Keratinocyte (primary cell): ENCODE data around the gene TBX21. TPM values are rescaled to one million over a fixed set of nuclear protein-coding genes. Genes with fewer than 3 reads are reported as not detected.

Experiments
- DNase-seq: peaks from one replicate; pipeline ENCODE4 v3.0.0-alpha.2; 2011; ENCODE audit warnings: low read depth, missing footprints, low spot score
- FAIRE-seq: peaks from 2 replicates; lab custom pipeline; 2011; peaks lifted over from hg19 to GRCh38; lab: Jason Lieb, UNC
- H2AFZ ChIP-seq: 2 replicates; pipeline ENCODE4 v1.6.0; 2012; ENCODE audit warnings: low read length, control low read depth, inconsistent platforms; ENCODE audit not compliant: control insufficient read depth
- H3K27ac ChIP-seq: 2 replicates; pipeline ENCODE4 v1.5.1; 2011; ENCODE audit warnings: low read length; ENCODE audit not compliant: control insufficient read depth, insufficient read depth
- H3K27me3 ChIP-seq: 3 replicates; pipeline ENCODE4 v1.6.0; 2011; ENCODE audit warnings: low read length; ENCODE audit not compliant: control insufficient read depth, insufficient read depth; ENCODE audit errors: extremely low read depth
- H3K36me3 ChIP-seq, 2 experiments: 2 replicates in 1 of 2; 3 replicates in 1 of 2; pipeline ENCODE4 v1.5.1; 2011; ENCODE audit warnings: low read length in 2 of 2, mild to moderate bottlenecking in 1 of 2; ENCODE audit not compliant: control insufficient read depth in 2 of 2, insufficient read depth in 2 of 2; ENCODE audit errors: extremely low read depth in 1 of 2
- H3K4me1 ChIP-seq: 3 replicates; pipeline ENCODE4 v1.5.1; 2011; ENCODE audit warnings: low read length; ENCODE audit not compliant: control insufficient read depth, insufficient read depth; ENCODE audit errors: extremely low read depth
- H3K4me2 ChIP-seq: 3 replicates; pipeline ENCODE4 v1.6.0; 2011; ENCODE audit warnings: low read depth, low read length; ENCODE audit not compliant: control insufficient read depth, insufficient read depth; ENCODE audit errors: extremely low read depth
- H3K4me3 ChIP-seq, 3 experiments: fragments of 200-600 bp in 1 of 3; sonication (generic) in 1 of 3; 2 replicates in 2 of 3; 3 replicates in 1 of 3; pipeline ENCODE4 v1.5.1; 2011 to 2016; ENCODE audit warnings: low read length in 3 of 3, mild to moderate bottlenecking in 3 of 3, control low read depth in 2 of 3, inconsistent platforms in 1 of 3, low read depth in 1 of 3, mixed read lengths in 1 of 3, mixed run types in 1 of 3, moderate library complexity in 1 of 3; ENCODE audit not compliant: control insufficient read depth in 2 of 3, insufficient read depth in 2 of 3; ENCODE audit errors: extremely low read depth in 1 of 3
- H3K79me2 ChIP-seq: 2 replicates; pipeline ENCODE4 v1.6.0; 2012; ENCODE audit warnings: low read length; ENCODE audit not compliant: control insufficient read depth, insufficient read depth
- H3K9ac ChIP-seq: 3 replicates; pipeline ENCODE4 v1.6.0; 2011; ENCODE audit warnings: low read length; ENCODE audit not compliant: control insufficient read depth, insufficient read depth; ENCODE audit errors: extremely low read depth
- H3K9me1 ChIP-seq: 3 replicates; pipeline ENCODE4 v1.6.0; 2011; ENCODE audit warnings: low read length; ENCODE audit not compliant: control insufficient read depth, insufficient read depth; ENCODE audit errors: extremely low read depth
- H3K9me3 ChIP-seq: 2 replicates; pipeline ENCODE4 v1.5.1; 2012; ENCODE audit warnings: low read depth, low read length; ENCODE audit not compliant: control insufficient read depth
- H4K20me1 ChIP-seq: 3 replicates; pipeline ENCODE4 v1.6.0; 2011; ENCODE audit warnings: low read length; ENCODE audit not compliant: control insufficient read depth, insufficient read depth; ENCODE audit errors: extremely low read depth
- EZH2 ChIP-seq: IDR thresholded peaks from one replicate; pipeline ENCODE4 v1.6.1; 2012; ENCODE audit warnings: inconsistent platforms, mild to moderate bottlenecking, low read length, moderate library complexity
- dilution Hi-C: fragments of 300-500 bp; cut with MboI; formaldehyde crosslinking; loops from one replicate; pipeline ENCODE4 v1.7.0; 2020; ENCODE audit warnings: low sequenced_read_pairs; ENCODE audit not compliant: extremely low pct_ligation_motif_present
- polyA plus RNA-seq, 5 experiments: library from polyadenylated mRNA; depleted of rRNA in 3 of 5; stranded (reverse) in 3 of 5; stranded (forward) in 1 of 5; unstranded in 1 of 5; fragments of >200 nt; gene quantifications; 1 replicate in 1 of 5; 2 replicates in 3 of 5; 3 replicates in 1 of 5; pipeline versions ENCODE4 v1.2.1 to v1.2.3, GENCODE V29; 2011 to 2012; ENCODE audit warnings: missing spikeins in 2 of 5, low read depth in 1 of 5, low replicate concordance in 1 of 5
- TF ChIP-seq, protein P1 (sequence below), 3 experiments: IDR thresholded peaks in 1 of 3; conservative IDR thresholded peaks in 1 of 3; optimal IDR thresholded peaks in 1 of 3; 2 replicates in 2 of 3; 3 replicates in 1 of 3; pipeline versions ENCODE3 to v1.5.1; 2011; ENCODE audit warnings: low read length in 3 of 3, mild to moderate bottlenecking in 3 of 3, moderate library complexity in 2 of 3, control low read depth in 1 of 3, inconsistent platforms in 1 of 3; ENCODE audit not compliant: insufficient read depth in 2 of 3; ENCODE audit errors: extremely low read depth in 1 of 3

Gene TBX21
- polyA plus RNA-seq, 1 donor (not counting 4 experiments of a cell fraction or from before 2014, with no cell fraction given), result not detected

DNA sequence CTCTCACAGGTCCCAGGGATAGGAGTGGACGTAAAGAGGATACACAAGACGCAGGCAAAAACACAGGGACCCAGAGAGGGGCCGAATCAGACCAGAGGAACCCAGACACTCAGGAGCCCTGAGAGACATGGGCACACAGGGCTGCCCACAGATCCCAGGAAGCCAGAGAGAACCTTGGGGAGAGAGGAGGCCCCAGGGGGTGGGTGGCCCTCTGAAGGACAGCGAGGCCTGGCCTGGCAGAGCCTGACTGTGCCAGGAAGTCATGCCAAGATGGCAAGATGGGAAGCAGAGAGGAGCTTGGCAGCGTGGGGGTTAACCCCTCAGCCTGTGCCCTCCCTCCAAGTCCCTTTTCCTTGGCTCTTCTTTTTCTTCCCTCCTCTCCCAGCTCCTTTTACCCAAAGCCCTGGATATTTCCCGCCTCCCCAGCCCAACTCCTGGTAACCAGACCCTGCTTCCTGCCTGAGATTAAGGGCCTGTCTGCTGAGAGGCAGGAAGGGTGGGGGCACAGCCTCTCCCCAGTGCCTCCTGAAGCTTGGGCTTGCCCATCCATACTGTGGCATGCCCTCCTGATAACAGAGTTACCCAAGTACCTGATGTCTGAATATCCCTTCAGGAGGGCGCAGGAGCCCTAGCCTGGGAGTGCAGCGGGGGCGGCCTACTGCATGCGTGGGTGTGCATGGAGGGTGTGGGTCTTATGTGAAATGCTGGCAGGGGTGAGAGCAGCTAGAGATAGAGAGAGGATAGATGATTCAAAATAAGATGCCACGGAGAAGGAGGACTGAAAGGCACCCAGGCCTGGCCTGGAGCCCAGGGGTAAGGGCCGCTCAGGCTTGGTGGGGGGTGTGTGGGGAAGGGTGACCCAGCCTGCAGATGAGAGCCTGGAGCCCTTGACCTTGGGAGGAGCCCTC, 6.0 kb upstream of the TBX21 start:
- no peaks in the 10 kb centered on the region for H3K9me3 ChIP-seq
- H4K20me1 ChIP-seq, result no peaks in the 10 kb centered on the region
- dilution Hi-C loops, result no loop called here
- TF ChIP-seq, protein P1, sequence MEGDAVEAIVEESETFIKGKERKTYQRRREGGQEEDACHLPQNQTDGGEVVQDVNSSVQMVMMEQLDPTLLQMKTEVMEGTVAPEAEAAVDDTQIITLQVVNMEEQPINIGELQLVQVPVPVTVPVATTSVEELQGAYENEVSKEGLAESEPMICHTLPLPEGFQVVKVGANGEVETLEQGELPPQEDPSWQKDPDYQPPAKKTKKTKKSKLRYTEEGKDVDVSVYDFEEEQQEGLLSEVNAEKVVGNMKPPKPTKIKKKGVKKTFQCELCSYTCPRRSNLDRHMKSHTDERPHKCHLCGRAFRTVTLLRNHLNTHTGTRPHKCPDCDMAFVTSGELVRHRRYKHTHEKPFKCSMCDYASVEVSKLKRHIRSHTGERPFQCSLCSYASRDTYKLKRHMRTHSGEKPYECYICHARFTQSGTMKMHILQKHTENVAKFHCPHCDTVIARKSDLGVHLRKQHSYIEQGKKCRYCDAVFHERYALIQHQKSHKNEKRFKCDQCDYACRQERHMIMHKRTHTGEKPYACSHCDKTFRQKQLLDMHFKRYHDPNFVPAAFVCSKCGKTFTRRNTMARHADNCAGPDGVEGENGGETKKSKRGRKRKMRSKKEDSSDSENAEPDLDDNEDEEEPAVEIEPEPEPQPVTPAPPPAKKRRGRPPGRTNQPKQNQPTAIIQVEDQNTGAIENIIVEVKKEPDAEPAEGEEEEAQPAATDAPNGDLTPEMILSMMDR (optimal IDR thresholded peaks at IDR 0.05 in 1 of 3, IDR thresholded peaks at IDR 0.05 in 1 of 3, conservative IDR thresholded peaks at IDR 0.05 in 1 of 3; ENCODE audit: extremely low read depth in 1 of 3, insufficient read depth in 2 of 3, low read length in 3 of 3), result no peak
- no peak for TF ChIP-seq EZH2
- no peak for FAIRE-seq
- H3K9me1 ChIP-seq, result no peaks in the 10 kb centered on the region
- no peaks in the 10 kb centered on the region for H3K36me3 ChIP-seq
- H3K4me3 ChIP-seq, result no peak overlapping the region
- peaks cover 26% of the 10 kb centered on the region for H3K27me3 ChIP-seq
- H3K9ac ChIP-seq, result no peak overlapping the region
- no peaks in the 10 kb centered on the region for H3K79me2 ChIP-seq
- H2AFZ ChIP-seq, result no peak overlapping the region
- H3K27ac ChIP-seq, result no peak overlapping the region
- no peaks in the 10 kb centered on the region for H3K4me1 ChIP-seq
- DNase-seq, result no peak
- no peak overlapping the region for H3K4me2 ChIP-seq

DNA sequence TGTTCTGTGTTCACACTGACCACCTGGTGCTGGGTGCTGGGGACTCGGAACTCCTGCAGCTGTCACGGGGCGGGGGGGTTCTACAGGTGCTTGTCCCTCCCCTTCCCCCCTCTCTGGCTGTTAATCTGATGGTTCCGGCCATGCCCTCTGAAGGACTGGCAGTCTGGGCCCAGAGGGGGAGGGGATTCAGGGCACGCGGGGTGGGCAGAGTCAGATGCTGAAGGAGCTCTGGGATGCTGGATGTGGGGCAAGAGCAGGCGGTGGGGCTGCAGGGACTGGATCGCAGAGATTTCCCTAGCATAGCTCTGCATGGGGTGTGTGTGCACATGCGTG, 5.4 kb upstream of the TBX21 start:
- no peak for DNase-seq
- H3K27me3 ChIP-seq, result peaks cover 27% of the 10 kb centered on the region

More for the DNA sequence above, 5.4 kb upstream of the TBX21 start:
- dilution Hi-C loops, result no loop called here
- H2AFZ ChIP-seq, result no peak overlapping the region
- H3K4me1 ChIP-seq, result no peaks in the 10 kb centered on the region
- no peaks in the 10 kb centered on the region for H3K79me2 ChIP-seq
- H3K9me3 ChIP-seq, result no peaks in the 10 kb centered on the region
- no peaks in the 10 kb centered on the region for H3K9me1 ChIP-seq
- FAIRE-seq, result no peak
- H3K9ac ChIP-seq, result no peak overlapping the region
- no peak overlapping the region for H3K4me3 ChIP-seq
- TF ChIP-seq, protein P1 (optimal IDR thresholded peaks at IDR 0.05 in 1 of 3, IDR thresholded peaks at IDR 0.05 in 1 of 3, conservative IDR thresholded peaks at IDR 0.05 in 1 of 3; ENCODE audit: extremely low read depth in 1 of 3, insufficient read depth in 2 of 3, low read length in 3 of 3), result no peak
- no peak for TF ChIP-seq EZH2
- H3K27ac ChIP-seq, result no peak overlapping the region
- H3K4me2 ChIP-seq, result no peak overlapping the region
- no peaks in the 10 kb centered on the region for H3K36me3 ChIP-seq
- no peaks in the 10 kb centered on the region for H4K20me1 ChIP-seq
